Measurements from ENCODE around the gene CCNO. TPM values are rescaled to one million over a fixed set of nuclear protein-coding genes. Genes with fewer than 3 reads are reported as not detected.
A peak's percentile ranks its signal among the peaks of the same experiment; 100 is the strongest.

The CCNO gene
- total RNA-seq, 2 donors from 2014 or later = 5.1 to 9.7 TPM

DNA sequence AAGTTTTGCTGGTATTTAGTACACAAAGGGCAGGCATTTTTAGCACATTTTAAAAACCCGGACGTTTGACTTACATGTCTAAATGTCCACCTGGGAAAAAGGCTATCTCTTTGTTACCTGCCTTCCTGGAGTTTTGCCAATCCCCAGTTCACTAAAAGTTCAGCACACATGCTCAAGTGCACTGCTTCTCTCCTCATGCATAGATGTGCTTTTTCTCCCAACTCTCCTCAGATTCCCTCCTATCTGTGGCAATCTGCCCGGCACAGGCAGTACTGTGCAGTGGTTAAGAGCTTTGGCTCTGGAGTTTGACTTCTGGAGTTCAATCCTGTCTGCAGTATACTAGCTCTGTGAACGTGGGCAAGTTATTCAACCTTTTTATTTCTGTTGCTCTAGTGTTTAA is 8.3 kb upstream of the CCNO start:
- WGBS, 2 experiments (ENCODE audit: insufficient coverage in 1 of 2, insufficient read length in 1 of 2) = 77 to 89% methylated on average over 3 to 4 of the region's 4 CpGs
- Histone ChIP-seq H3K27me3 (ENCODE audit: control insufficient read depth, insufficient read depth, low read length, poor library complexity, severe bottlenecking) (peaks cover 6% of the 10 kb centered on the region), H3K9ac (ENCODE audit: extremely low read depth, low read length, poor library complexity, severe bottlenecking) (no peak overlapping the region), H3K36me3 (ENCODE audit: control insufficient read depth, insufficient read depth, low read length) (no peaks in the 10 kb centered on the region), H3K9me3 (ENCODE audit: control insufficient read depth, low read length) (no peaks in the 10 kb centered on the region), H3K4me1 (ENCODE audit: control insufficient read depth, insufficient read depth, low read length) (no peaks in the 10 kb centered on the region), H3K27ac (ENCODE audit: low read depth, low read length) (no peak overlapping the region), H3K4me3 (ENCODE audit: low read length) (no peak overlapping the region)
- peaks cover 24% of the 10 kb centered on the region for H3K27me3 Mint-ChIP-seq (ENCODE audit: insufficient read depth)
- H3K9me3 Mint-ChIP-seq = peaks cover 9% of the 10 kb centered on the region
- H3K4me1 Mint-ChIP-seq = peaks cover 6% of the 10 kb centered on the region
- H3K36me3 Mint-ChIP-seq (ENCODE audit: low read depth) = no peaks in the 10 kb centered on the region
- no peak overlapping the region for H3K27ac Mint-ChIP-seq
- H3K4me3 Mint-ChIP-seq = no peak overlapping the region
- no peak for DNase-seq
- TF ChIP-seq, protein P1, sequence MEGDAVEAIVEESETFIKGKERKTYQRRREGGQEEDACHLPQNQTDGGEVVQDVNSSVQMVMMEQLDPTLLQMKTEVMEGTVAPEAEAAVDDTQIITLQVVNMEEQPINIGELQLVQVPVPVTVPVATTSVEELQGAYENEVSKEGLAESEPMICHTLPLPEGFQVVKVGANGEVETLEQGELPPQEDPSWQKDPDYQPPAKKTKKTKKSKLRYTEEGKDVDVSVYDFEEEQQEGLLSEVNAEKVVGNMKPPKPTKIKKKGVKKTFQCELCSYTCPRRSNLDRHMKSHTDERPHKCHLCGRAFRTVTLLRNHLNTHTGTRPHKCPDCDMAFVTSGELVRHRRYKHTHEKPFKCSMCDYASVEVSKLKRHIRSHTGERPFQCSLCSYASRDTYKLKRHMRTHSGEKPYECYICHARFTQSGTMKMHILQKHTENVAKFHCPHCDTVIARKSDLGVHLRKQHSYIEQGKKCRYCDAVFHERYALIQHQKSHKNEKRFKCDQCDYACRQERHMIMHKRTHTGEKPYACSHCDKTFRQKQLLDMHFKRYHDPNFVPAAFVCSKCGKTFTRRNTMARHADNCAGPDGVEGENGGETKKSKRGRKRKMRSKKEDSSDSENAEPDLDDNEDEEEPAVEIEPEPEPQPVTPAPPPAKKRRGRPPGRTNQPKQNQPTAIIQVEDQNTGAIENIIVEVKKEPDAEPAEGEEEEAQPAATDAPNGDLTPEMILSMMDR (conservative IDR thresholded peaks at IDR 0.05) = no peak

DNA sequence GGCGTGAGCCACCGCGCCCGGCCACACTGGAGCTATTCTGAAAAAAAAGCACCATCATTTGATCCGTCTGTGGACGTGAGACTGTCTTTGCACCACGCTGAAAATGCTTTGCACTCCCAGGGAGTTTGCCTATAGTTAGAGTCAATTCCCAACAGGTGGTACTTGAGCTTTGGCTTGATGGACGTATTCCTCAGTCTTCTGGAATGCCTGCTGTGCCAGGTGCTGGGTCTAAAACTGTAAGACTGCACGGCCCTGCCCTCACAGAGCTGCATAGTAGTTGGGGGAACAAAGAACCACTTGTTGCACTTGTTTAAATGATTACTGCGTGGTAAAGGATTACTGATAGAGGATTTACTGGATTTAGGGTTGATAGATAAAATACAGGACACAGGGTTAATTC is 3.4 kb upstream of the CCNO start:
- no peaks in the 10 kb centered on the region for H3K9me3 ChIP-seq (ENCODE audit: control insufficient read depth, low read length)
- no peak for DNase-seq
- 82 to 83% methylated on average over 9 to 10 of the region's 10 CpGs for WGBS, 2 experiments (ENCODE audit: insufficient coverage in 1 of 2, insufficient read length in 1 of 2)
- no peaks in the 10 kb centered on the region for H3K36me3 ChIP-seq (ENCODE audit: control insufficient read depth, insufficient read depth, low read length)
- TF ChIP-seq, protein P1 (conservative IDR thresholded peaks at IDR 0.05) = no peak
- peaks cover 2% of the 10 kb centered on the region for H3K4me1 ChIP-seq (ENCODE audit: control insufficient read depth, insufficient read depth, low read length)
- Mint-ChIP-seq H3K9me3 (no peaks in the 10 kb centered on the region), H3K27ac (no peak overlapping the region), H3K4me3 (no peak overlapping the region), H3K27me3 (ENCODE audit: insufficient read depth) (peaks cover 56% of the 10 kb centered on the region), H3K36me3 (ENCODE audit: low read depth) (no peaks in the 10 kb centered on the region), H3K4me1 (peaks cover 10% of the 10 kb centered on the region)
- no peak overlapping the region for H3K27ac ChIP-seq (ENCODE audit: low read depth, low read length)
- H3K4me3 ChIP-seq (ENCODE audit: low read length) = no peak overlapping the region
- H3K27me3 ChIP-seq (ENCODE audit: control insufficient read depth, insufficient read depth, low read length, poor library complexity, severe bottlenecking) = peaks cover 53% of the 10 kb centered on the region
- H3K9ac ChIP-seq (ENCODE audit: extremely low read depth, low read length, poor library complexity, severe bottlenecking) = no peak overlapping the region

DNA sequence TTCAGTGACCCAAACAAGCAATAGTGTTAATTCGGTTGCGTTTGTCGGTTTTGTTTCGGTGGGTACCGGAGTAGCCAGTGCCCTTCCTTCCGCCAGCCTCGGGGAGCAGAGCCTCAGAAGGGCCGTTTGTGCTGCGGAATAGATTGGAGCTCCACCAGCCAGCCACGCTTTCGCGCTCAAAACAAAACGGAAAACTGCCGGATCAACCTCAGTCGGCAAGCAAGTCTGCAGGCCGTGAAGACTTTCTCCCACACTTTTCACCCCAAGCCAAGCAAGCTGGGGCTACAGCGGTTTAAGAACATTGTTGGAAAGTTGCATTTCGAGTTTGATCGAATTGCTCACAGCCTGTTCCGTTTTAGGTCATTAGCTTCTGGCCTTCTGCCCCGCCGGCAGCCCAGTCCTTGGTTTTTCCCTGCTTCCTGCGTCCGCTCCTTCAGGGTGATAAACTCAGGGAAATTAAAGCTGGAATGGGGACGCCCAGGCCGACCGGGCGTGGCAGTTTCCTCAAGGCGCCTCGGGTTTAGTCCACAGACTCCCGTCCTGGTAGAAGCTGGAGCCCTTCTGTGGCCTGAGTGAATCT is 803 bp upstream of the CCNO start:
- H3K27me3 ChIP-seq (ENCODE audit: control insufficient read depth, insufficient read depth, low read length, poor library complexity, severe bottlenecking) = peaks cover 79% of the 10 kb centered on the region
- 4 to 5% methylated on average over 25 to 31 of the region's 31 CpGs for WGBS, 2 experiments (ENCODE audit: insufficient coverage in 1 of 2, insufficient read length in 1 of 2)
- Mint-ChIP-seq H3K27me3 (ENCODE audit: insufficient read depth) (peaks cover 79% of the 10 kb centered on the region), H3K36me3 (ENCODE audit: low read depth) (no peaks in the 10 kb centered on the region), H3K9me3 (no peaks in the 10 kb centered on the region), H3K4me3 (peak overlapping the region; percentile 80), H3K4me1 (peaks cover 10% of the 10 kb centered on the region), H3K27ac (peak overlapping the region; percentile 19)
- H3K9me3 ChIP-seq (ENCODE audit: control insufficient read depth, low read length) = no peaks in the 10 kb centered on the region
- no peak overlapping the region for H3K27ac ChIP-seq (ENCODE audit: low read depth, low read length)
- no peak overlapping the region for H3K9ac ChIP-seq (ENCODE audit: extremely low read depth, low read length, poor library complexity, severe bottlenecking)
- peaks cover 10% of the 10 kb centered on the region for H3K4me1 ChIP-seq (ENCODE audit: control insufficient read depth, insufficient read depth, low read length)
- H3K4me3 ChIP-seq (ENCODE audit: low read length) = peak overlapping the region; percentile 86
- no peaks in the 10 kb centered on the region for H3K36me3 ChIP-seq (ENCODE audit: control insufficient read depth, insufficient read depth, low read length)
- TF ChIP-seq, protein P1 (conservative IDR thresholded peaks at IDR 0.05) = no peak
- peak; percentile 71 for DNase-seq
